IPS-20b (cell line): ENCODE measurements around the gene PCNX3.
"Not testable (repeated sequence)": the region's sequence is repeated elsewhere in the genome, so short reads cannot be mapped to it uniquely, and the experiment has no call there.

Experiments
- H3K27ac ChIP-seq: one replicate; pipeline ENCODE4 v1.5.1; 2013; ENCODE audit warnings: low read length
- H3K27me3 ChIP-seq: 2 replicates; pipeline ENCODE4 v1.6.1; 2013; ENCODE audit warnings: mild to moderate bottlenecking, low read length, inconsistent platforms; ENCODE audit not compliant: insufficient read depth
- H3K36me3 ChIP-seq: 2 replicates; pipeline ENCODE4 v1.6.1; 2013; ENCODE audit warnings: low read depth, mild to moderate bottlenecking, inconsistent platforms, low read length, moderate library complexity; ENCODE audit not compliant: insufficient read depth
- H3K4me1 ChIP-seq: 2 replicates; pipeline ENCODE4 v1.6.1; 2013; ENCODE audit warnings: mild to moderate bottlenecking, control low read depth, inconsistent platforms, low read length, moderate library complexity; ENCODE audit not compliant: insufficient read depth
- H3K4me3 ChIP-seq: 2 replicates; pipeline ENCODE4 v1.5.1; 2013; ENCODE audit warnings: mild to moderate bottlenecking, low read length, inconsistent platforms
- H3K9ac ChIP-seq: 2 replicates; pipeline ENCODE4 v1.6.1; 2013; ENCODE audit warnings: low read depth, mild to moderate bottlenecking, inconsistent platforms, low read length, moderate library complexity
- H3K9me3 ChIP-seq: 2 replicates; pipeline ENCODE4 v1.6.1; 2013; ENCODE audit warnings: mild to moderate bottlenecking, low read depth, low read length, inconsistent platforms; ENCODE audit not compliant: insufficient read depth

Gene PCNX3

DNA sequence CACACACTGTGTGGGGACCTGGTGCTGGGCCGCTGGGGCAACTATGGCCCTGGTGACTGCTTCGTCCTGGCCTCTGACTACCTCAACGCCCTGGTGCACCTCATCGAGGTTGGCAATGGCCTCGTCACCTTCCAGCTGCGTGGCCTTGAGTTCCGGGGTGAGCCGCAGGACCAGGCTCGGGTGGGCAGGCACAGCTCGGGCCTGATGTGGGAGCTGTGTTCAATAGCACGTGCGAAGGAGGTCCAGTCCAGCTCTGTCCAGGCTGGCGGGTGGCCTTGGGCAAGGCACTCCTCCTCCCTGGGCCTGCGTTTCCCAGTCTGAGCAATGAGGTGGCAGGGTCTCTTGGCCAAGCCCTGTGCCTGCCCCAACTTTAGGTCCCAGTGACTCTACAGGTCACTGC lies 14.0 kb downstream of the PCNX3 start:
- no peaks in the 10 kb centered on the region for H3K27me3 ChIP-seq
- no peak overlapping the region for H3K4me3 ChIP-seq
- no peak overlapping the region for H3K27ac ChIP-seq
- no peak overlapping the region for H3K9ac ChIP-seq
- H3K36me3 ChIP-seq = peaks cover 74% of the 10 kb centered on the region
- H3K4me1 ChIP-seq = no peaks in the 10 kb centered on the region
- H3K9me3 ChIP-seq = no peaks in the 10 kb centered on the region

DNA sequence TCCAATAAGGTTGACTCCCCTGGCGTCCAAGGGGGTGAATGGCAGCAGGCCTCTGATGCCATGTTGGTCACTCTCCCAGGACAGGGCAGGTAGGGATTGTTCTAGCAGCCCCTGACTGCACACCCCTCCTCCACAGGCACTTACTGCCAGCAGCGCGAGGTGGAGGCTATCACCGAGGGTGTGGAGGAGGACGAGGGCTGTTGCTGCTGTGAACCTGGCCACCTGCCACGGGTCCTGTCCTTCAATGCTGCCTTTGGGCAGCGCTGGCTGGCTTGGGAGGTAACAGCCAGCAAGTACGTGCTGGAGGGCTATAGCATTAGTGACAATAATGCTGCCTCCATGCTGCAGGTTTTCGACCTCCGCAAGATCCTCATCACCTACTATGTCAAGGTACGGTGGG lies 14.6 kb downstream of the PCNX3 start:
- no peak overlapping the region for H3K27ac ChIP-seq
- no peak overlapping the region for H3K4me3 ChIP-seq
- H3K9me3 ChIP-seq = no peaks in the 10 kb centered on the region
- no peaks in the 10 kb centered on the region for H3K4me1 ChIP-seq
- no peaks in the 10 kb centered on the region for H3K27me3 ChIP-seq
- peaks cover 74% of the 10 kb centered on the region for H3K36me3 ChIP-seq
- no peak overlapping the region for H3K9ac ChIP-seq

DNA sequence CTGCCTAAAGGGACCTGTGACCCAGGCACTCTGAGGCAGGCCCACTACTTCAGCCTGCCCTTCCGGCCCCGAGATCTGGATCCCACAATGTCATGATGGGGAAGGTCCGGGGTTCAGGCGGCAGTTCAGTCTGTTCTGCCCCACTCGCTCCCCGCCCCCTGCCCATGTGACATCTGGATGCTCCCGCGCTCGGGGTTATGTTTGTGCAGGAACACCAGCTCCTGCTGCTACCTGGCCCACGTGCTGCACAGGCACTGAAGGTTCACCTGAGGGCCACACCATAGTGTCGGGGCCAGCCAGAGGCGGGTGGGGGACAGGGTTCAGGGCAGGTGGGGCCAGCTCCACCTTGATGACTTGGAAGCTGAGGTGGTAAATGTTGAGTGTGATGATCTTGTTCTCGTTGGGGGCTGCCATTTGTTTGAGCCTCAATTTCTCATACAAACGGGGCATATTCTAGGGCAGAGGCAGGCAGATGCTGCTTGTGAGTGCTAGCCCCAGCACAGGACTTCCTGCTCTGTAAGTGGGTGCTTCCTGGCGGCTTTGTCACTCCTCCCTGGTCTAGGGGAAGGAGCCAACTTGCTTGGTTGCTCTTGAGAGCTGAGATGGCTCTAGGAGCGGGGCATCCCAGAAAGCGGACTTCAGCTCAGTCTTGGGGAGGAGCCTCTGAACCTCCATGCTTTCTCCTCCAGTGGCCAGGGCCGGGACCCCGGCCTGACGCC lies 18.0 kb downstream of the PCNX3 start:
- H3K9me3 ChIP-seq = no peaks in the 10 kb centered on the region
- no peak overlapping the region for H3K27ac ChIP-seq
- H3K4me3 ChIP-seq = no peak overlapping the region
- H3K36me3 ChIP-seq = peaks cover 62% of the 10 kb centered on the region
- H3K4me1 ChIP-seq = peaks cover 6% of the 10 kb centered on the region; the same call in 1 of the 2 replicates
- no peak overlapping the region for H3K9ac ChIP-seq
- H3K27me3 ChIP-seq = no peaks in the 10 kb centered on the region

DNA sequence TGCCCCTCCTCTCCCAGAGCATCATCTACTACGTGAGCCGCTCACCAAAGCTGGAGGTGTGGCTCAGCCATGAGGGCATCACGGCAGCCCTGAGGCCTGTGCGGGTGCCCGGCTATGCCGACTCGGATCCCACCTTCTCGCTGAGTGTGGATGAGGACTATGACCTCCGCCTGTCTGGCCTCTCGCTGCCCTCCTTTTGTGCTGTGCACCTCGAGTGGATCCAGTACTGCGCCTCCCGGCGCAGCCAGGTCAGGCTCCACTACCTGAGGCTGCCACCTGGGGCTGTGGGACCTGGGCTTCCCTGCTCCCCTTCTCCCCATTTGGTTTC lies 18.5 kb downstream of the PCNX3 start:
- Histone ChIP-seq H3K9ac (no peak overlapping the region), H3K27me3 (no peaks in the 10 kb centered on the region), H3K9me3 (no peaks in the 10 kb centered on the region), H3K36me3 (peaks cover 57% of the 10 kb centered on the region), H3K4me3 (no peak overlapping the region), H3K4me1 (peaks cover 6% of the 10 kb centered on the region; the same call in 1 of the 2 replicates), H3K27ac (no peak overlapping the region)

DNA sequence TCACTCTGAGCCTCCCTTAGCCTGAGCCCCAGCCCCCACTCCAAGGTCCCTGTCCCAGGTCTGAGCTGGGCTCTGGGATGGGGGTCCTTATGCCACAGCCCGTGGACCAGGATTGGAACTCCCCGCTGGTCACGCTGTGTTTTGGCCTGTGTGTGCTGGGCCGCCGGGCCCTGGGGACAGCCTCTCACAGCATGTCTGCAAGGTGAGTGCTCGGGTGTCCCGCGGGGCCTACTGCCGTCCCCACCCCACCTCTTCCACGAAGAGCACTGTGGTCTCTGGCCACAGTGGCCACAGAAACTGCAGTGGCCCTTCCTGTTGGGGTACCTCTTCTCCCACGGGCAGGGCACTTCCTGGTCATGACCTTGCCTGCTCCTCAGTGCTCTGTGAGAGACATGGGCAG lies 18.9 kb downstream of the PCNX3 start:
- no peak overlapping the region for H3K4me3 ChIP-seq
- no peaks in the 10 kb centered on the region for H3K27me3 ChIP-seq
- H3K9ac ChIP-seq = no peak overlapping the region
- no peak overlapping the region for H3K27ac ChIP-seq
- H3K36me3 ChIP-seq = peaks cover 53% of the 10 kb centered on the region
- H3K9me3 ChIP-seq = no peaks in the 10 kb centered on the region
- peaks cover 6% of the 10 kb centered on the region; the same call in 1 of the 2 replicates for H3K4me1 ChIP-seq

DNA sequence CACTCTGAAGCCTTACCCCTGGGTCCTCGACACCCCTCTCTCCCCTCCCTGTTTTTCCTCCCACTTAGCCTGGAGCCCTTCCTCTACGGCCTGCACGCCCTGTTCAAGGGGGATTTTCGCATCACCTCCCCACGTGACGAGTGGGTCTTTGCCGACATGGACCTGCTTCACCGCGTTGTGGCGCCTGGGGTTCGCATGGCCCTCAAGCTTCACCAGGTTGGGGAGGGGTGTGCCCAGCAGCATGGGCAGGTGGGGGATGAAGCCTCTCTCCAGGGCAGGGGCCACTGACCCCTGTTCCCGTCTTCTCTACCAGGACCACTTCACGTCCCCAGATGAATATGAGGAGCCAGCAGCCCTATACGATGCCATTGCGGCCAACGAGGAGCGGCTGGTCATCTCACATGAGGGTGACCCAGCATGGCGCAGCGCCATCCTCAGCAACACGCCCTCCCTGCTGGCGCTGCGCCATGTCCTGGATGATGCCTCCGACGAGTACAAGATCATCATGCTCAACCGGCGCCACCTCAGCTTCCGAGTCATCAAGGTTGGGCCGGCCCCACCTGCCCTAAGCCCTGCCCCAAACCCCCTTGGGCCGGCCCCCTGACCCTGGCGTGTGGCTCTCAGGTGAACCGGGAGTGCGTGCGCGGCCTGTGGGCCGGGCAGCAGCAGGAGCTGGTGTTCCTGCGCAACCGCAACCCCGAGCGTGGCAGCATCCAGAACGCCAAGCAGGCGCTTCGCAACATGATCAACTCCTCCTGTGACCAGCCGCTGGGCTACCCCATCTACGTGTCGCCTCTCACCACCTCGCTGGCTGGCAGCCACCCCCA lies 19.5 kb downstream of the PCNX3 start:
- no peak overlapping the region for H3K4me3 ChIP-seq
- no peak overlapping the region for H3K9ac ChIP-seq
- H3K27me3 ChIP-seq = no peaks in the 10 kb centered on the region
- peaks cover 46% of the 10 kb centered on the region for H3K36me3 ChIP-seq
- no peaks in the 10 kb centered on the region for H3K9me3 ChIP-seq
- H3K4me1 ChIP-seq = peaks cover 6% of the 10 kb centered on the region; the same call in 1 of the 2 replicates
- no peak overlapping the region for H3K27ac ChIP-seq

DNA sequence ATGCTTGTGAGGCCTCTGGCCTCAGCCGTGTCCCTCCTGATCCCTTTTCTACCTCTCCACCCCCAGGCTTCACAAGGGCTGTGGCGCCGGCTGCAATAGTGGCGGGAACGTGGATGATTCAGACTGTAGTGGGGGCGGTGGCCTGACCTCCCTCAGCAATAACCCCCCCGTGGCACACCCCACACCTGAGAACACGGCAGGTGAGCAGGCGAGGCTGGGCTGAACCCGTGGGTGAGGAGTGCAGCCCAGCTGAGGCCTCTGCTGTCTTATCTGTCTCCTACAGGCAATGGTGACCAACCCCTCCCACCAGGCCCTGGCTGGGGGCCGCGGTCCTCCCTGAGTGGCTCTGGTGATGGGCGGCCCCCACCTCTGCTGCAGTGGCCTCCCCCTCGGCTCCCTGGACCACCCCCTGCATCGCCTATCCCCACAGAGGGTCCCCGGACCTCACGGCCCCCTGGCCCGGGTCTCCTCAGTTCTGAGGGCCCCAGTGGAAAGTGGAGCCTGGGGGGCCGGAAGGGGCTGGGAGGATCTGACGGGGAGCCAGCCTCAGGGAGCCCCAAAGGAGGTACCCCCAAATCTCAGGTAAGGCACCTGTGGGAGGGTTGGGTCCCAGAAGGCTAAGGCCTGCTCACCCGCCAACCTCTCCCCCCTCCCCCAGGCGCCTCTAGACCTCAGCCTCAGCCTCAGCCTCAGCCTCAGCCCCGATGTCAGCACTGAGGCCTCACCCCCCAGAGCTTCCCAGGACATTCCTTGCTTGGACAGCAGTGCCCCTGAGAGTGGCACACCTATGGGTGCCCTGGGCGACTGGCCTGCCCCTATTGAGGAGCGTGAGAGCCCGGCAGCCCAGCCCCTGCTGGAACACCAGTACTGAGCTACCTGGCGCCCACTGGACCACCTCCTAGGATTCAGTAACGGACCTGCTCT lies 20.8 kb downstream of the PCNX3 start:
- Histone ChIP-seq H3K9me3 (no peaks in the 10 kb centered on the region), H3K27ac (no peak overlapping the region), H3K9ac (no peak overlapping the region; the same call in 1 of the 2 replicates), H3K4me1 (peaks cover 6% of the 10 kb centered on the region; the same call in 1 of the 2 replicates), H3K27me3 (no peaks in the 10 kb centered on the region), H3K4me3 (no peak overlapping the region), H3K36me3 (peaks cover 36% of the 10 kb centered on the region)

DNA sequence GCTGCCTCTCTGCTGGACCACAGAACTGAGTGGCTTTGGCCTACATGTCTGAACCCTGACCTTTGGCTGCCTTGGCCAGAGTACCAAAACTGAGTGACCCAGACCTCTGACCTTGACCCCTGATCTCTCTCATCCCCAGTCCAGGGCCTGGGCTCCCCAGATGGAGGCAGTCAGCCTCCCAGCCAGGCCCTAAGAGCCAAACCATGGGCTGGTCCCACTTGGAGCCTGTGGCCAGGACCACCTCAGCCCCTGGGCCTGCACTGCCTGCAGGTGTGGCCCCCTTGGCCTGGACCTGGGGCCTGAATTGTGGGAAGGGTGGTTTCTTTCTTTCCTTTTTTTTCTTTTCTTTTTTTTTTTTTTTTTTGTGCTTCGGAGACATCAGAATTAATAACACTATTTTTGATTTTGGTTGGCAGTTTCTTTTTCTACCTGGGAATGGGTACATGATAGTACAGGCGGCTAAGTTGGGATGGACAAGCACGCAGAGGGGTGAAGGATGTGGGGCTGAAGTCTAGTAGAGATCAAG lies 21.5 kb downstream of the PCNX3 start:
- H3K27me3 ChIP-seq = no peaks in the 10 kb centered on the region
- H3K4me1 ChIP-seq = peaks cover 11% of the 10 kb centered on the region; the same call in 1 of the 2 replicates
- H3K9me3 ChIP-seq = no peaks in the 10 kb centered on the region
- H3K4me3 ChIP-seq = peak overlapping the region; percentile 72; the same call in 1 of the 2 replicates
- peak overlapping the region; percentile 76; the same call in 1 of the 2 replicates for H3K9ac ChIP-seq
- peaks cover 31% of the 10 kb centered on the region for H3K36me3 ChIP-seq
- H3K27ac ChIP-seq = peak overlapping the region; percentile 58

DNA sequence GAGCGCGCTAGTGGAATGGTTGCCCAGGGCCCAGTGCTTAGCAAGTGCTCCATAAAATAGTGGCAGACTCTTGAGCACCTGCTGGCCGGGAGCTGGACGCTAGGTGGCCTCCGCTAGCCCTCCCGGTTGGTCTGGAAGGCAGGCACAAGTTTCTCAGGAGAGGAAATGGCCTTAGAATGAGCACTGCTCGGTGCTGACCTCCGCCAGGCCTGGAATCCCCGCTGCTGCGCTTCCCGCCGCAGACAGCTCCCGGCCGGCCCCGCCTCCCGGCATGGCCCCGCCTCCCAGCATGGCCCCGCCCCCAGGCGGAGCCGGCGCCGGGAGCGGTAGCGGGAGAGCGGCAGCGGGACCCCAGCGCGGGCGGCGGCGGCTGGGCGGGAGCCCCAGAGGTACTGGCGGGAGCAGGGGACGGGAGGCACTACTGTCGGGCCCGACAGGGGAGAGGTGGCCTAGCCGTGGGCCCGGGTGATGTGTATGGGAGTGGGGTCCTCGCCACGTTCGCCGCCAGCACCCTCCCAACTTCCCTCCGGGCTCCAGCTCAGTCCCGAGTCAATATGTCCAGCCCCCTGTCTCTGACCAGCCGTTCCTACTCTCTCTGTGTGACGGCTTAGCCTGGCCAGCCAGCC lies 22.3 kb downstream of the PCNX3 start, which contains the start of gene SIPA1:
Gene SIPA1 (plus strand): TSS at position 308 of the 626 bp plus-strand sequence. CDS start 2,821 bp downstream, outside the sequence.
- Histone ChIP-seq H3K9ac (peak within 1 kb of the TSS; percentile 78), H3K27ac (peak within 1 kb of the TSS; percentile 58), H3K36me3 (peaks cover 31% of the 10 kb centered on the region), H3K4me3 (peak within 1 kb of the TSS; percentile 72), H3K4me1 (peaks cover 11% of the 10 kb centered on the region; the same call in 1 of the 2 replicates), H3K27me3 (no peaks in the 10 kb centered on the region), H3K9me3 (no peaks in the 10 kb centered on the region)

DNA sequence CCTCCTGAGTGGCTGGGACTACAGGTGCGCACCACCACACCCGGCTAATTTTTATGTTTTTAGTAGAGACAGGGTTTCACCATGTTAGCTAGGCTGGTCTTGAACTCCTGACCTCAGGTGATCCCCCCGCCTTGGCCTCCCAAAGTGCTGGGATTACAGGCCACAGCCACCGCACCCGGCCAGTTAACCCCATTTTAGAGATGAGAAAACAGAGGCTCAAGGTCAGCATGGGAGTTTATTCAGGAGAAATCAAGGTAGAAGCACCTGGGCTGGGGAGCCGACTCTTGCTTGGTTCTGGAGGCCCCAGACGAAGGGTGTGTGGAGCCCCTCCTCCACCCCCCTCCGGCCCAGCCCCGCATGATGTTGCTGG lies 23.6 kb downstream of the PCNX3 start:
- not testable (repeated sequence) for H3K9ac ChIP-seq, H3K4me3 ChIP-seq, H3K9me3 ChIP-seq, H3K27me3 ChIP-seq, H3K27ac ChIP-seq
- Histone ChIP-seq H3K36me3 (peaks cover 27% of the 10 kb centered on the region), H3K4me1 (peaks cover 11% of the 10 kb centered on the region; the same call in 1 of the 2 replicates)
